HCT116 (cell line): ENCODE data around the gene ZNF441. TPM values are rescaled to one million over a fixed set of nuclear protein-coding genes. Genes with fewer than 3 reads are reported as not detected.

Experiments
- ATAC-seq: fragments of 200-7000 bp; cut with Tn5 transposase; 2 replicates; pipeline ENCODE4 v1.9.1; 2020; ENCODE audit warnings: mild to moderate bottlenecking, moderate library complexity
- BruUV-seq: library from RNA; stranded (reverse); fragments of 400-500 nt; replicated peaks from 2 replicates; lab custom pipeline; 2021; lab: Mats Ljungman, UMichigan
- CTCF ChIA-PET: fragments of 300-600 bp; sonication (Branson Sonifier 250); formaldehyde crosslinking; loops from one replicate; lab custom pipeline; 2021; ENCODE audit warnings: antibody characterized with exemption; lab: Charles Lee
- POLR2A ChIA-PET: fragments of 300-600, 350-600 bp; sonication (Branson Sonifier 250); formaldehyde crosslinking; loops from one replicate; lab custom pipeline; 2021; ENCODE audit warnings: antibody characterized with exemption; lab: Charles Lee
- RAD21 ChIA-PET, 2 experiments: fragments of 300-600 bp; sonication (Branson Sonifier 250); formaldehyde crosslinking; loops; one replicate each; lab custom pipeline; 2023; ENCODE audit warnings: low total read pairs in 2 of 2; ENCODE audit not compliant: uncharacterized antibody in 2 of 2, unreplicated experiment in 2 of 2, low non-redundant PET in 1 of 2; lab: Charles Lee
- DNase-seq: peaks from one replicate; pipeline ENCODE4 v3.0.0-alpha.2; 2010; ENCODE audit warnings: low read depth, low spot score
- H2AFZ ChIP-seq: fragments of 200-600 bp; shearing (Covaris generic), sonication (generic); 2 replicates; pipeline ENCODE4 v1.6.1; 2017; ENCODE audit warnings: low read depth, mixed run types, mixed read lengths, antibody characterized with exemption, low read length; ENCODE audit not compliant: poor library complexity, severe bottlenecking
- H3K27ac ChIP-seq: 2 replicates; pipeline ENCODE4 v1.5.1; 2012; ENCODE audit warnings: low read depth, low read length
- H3K27me3 ChIP-seq: fragments of 200-600 bp; sonication (generic); 2 replicates; pipeline ENCODE4 v1.6.1; 2016; ENCODE audit warnings: mixed run types, low read length, mixed read lengths; ENCODE audit not compliant: insufficient read depth
- H3K36me3 ChIP-seq, 2 experiments: fragments of 200-500 bp in 1 of 2; fragments of 200-600 bp in 1 of 2; sonication (Bioruptor generic) in 1 of 2; sonication (generic) in 1 of 2; 2 replicates each; pipeline versions ENCODE4 v1.5.1 to v1.6.1; 2014 to 2016; ENCODE audit warnings: low read length in 2 of 2, inconsistent platforms in 1 of 2, mixed read lengths in 1 of 2, mixed run types in 1 of 2; ENCODE audit not compliant: insufficient read depth in 2 of 2, control insufficient read depth in 1 of 2
- H3K4me1 ChIP-seq, 2 experiments: fragments of 200-600 bp in 1 of 2; sonication (generic) in 1 of 2; 2 replicates each; pipeline versions ENCODE4 v1.5.1 to v1.6.1; 2012 to 2017; ENCODE audit warnings: low read length in 2 of 2, inconsistent platforms in 1 of 2, mild to moderate bottlenecking in 1 of 2, mixed read lengths in 1 of 2, mixed run types in 1 of 2, moderate library complexity in 1 of 2; ENCODE audit not compliant: insufficient read depth in 2 of 2, control insufficient read depth in 1 of 2
- H3K4me2 ChIP-seq: fragments of 200-600 bp; sonication (generic); 2 replicates; pipeline ENCODE4 v1.6.1; 2017; ENCODE audit warnings: mixed run types, low read length, mixed read lengths
- H3K4me3 ChIP-seq, 2 experiments: fragments of 200-600 bp in 1 of 2; sonication (generic) in 1 of 2; replicated peaks in 1 of 2; 2 replicates each; pipeline ENCODE4 v1.5.1; 2011 to 2016; ENCODE audit warnings: low read length in 2 of 2, control low read depth in 1 of 2, low read depth in 1 of 2, mild to moderate bottlenecking in 1 of 2, mixed read lengths in 1 of 2, mixed run types in 1 of 2
- H3K79me2 ChIP-seq: fragments of 200-600 bp; sonication (generic); 2 replicates; pipeline ENCODE4 v1.6.1; 2017; ENCODE audit warnings: mild to moderate bottlenecking, mixed run types, low read length, moderate library complexity, mixed read lengths; ENCODE audit not compliant: insufficient read depth
- H3K9ac ChIP-seq: fragments of 200-600 bp; sonication (generic); 2 replicates; pipeline ENCODE4 v1.6.1; 2016; ENCODE audit warnings: low read length, mixed read lengths
- H3K9me2 ChIP-seq: fragments of 200-600 bp; sonication (generic), shearing (Covaris generic); 2 replicates; pipeline ENCODE4 v1.6.1; 2017; ENCODE audit warnings: mixed run types, mild to moderate bottlenecking, moderate library complexity; ENCODE audit not compliant: insufficient read depth
- H3K9me3 ChIP-seq, 2 experiments: fragments of 200-500 bp in 1 of 2; fragments of 200-600 bp in 1 of 2; sonication (Bioruptor generic) in 1 of 2; sonication (generic) in 1 of 2; 2 replicates each; pipeline ENCODE4 v1.6.1; 2014 to 2017; ENCODE audit warnings: low read length in 2 of 2, mixed read lengths in 2 of 2, inconsistent platforms in 1 of 2, low read depth in 1 of 2, mild to moderate bottlenecking in 1 of 2, mixed run types in 1 of 2, moderate library complexity in 1 of 2; ENCODE audit not compliant: control insufficient read depth in 1 of 2, insufficient read depth in 1 of 2
- H4K20me1 ChIP-seq: fragments of 200-600 bp; sonication (generic), shearing (Covaris generic); 2 replicates; pipeline ENCODE4 v1.6.1; 2017; ENCODE audit warnings: mixed run types, mild to moderate bottlenecking, moderate library complexity; ENCODE audit not compliant: insufficient read depth
- CTCF ChIP-seq, 3 experiments: fragments of 200-600 bp in 1 of 3; sonication (generic) in 1 of 3; IDR thresholded peaks in 2 of 3; conservative IDR thresholded peaks in 1 of 3; 2 replicates each; pipeline ENCODE4 v1.5.1; 2012 to 2017; ENCODE audit warnings: low read depth in 2 of 3, low read length in 2 of 3, antibody characterized with exemption in 1 of 3, borderline replicate concordance in 1 of 3, control low read depth in 1 of 3, mild to moderate bottlenecking in 1 of 3, mixed read lengths in 1 of 3, mixed run types in 1 of 3, moderate library complexity in 1 of 3; ENCODE audit not compliant: insufficient read depth in 1 of 3
- EGR1 ChIP-seq: IDR thresholded peaks from 2 replicates; pipeline ENCODE4 v1.6.1; 2012; ENCODE audit warnings: low read depth
- RAD21 ChIP-seq: IDR thresholded peaks from 2 replicates; pipeline ENCODE4 v1.6.1; 2012; ENCODE audit warnings: low read depth, mild to moderate bottlenecking
- intact Hi-C: fragments of 100-400 bp; cut with micrococcal nuclease; formaldehyde crosslinking; loops from 2 replicates; pipeline ENCODE4 v1.10.0; 2022
- total RNA-seq: library from RNA; stranded (reverse); gene quantifications from one replicate; pipeline ENCODE4 v1.2.1, GENCODE V29; 2021; ENCODE audit not compliant: unreplicated experiment

ZNF441 gene
- total RNA-seq, 1 experiment from 2014 or later, result 1.1 TPM

GRCh38 chr19:11797491-11797890 lies 30.7 kb downstream of the ZNF441 start:
- CTCF ChIA-PET, result interaction anchor here (0.6 to 1.0 kb wide), 5 partner anchors 14 to 191 kb away, joined by 3 to 5 read pairs (median 4); no protein-coding TSS in a partner anchor
- no peak overlapping the region for H2AFZ ChIP-seq

More at GRCh38 chr19:11797491-11797890, 30.7 kb downstream of the ZNF441 start:
- Histone ChIP-seq H3K27me3 (no peaks in the 10 kb centered on the region), H3K79me2 (no peaks in the 10 kb centered on the region), H3K9ac (no peak overlapping the region), H3K36me3 (no peaks in the 10 kb centered on the region), H3K9me2 (no peaks in the 10 kb centered on the region), H3K4me2 (no peak overlapping the region), H3K4me1 (no peaks in the 10 kb centered on the region), H3K4me3 (no peak overlapping the region), H3K27ac (no peak overlapping the region), H4K20me1 (no peaks in the 10 kb centered on the region), H3K9me3 (peaks cover 0 to 3% of the 10 kb centered on the region in 2 experiments; a peak in 1 of 4 replicates)
- peak; percentile 95 for ATAC-seq
- intact Hi-C loops, result loop anchor here (1.0 to 5.0 kb wide), 2 partner anchors 192 to 235 kb away; no protein-coding TSS in a partner anchor
- peak; percentile 36 for DNase-seq
- BruUV-seq, result no TSS peak
- RAD21 ChIA-PET, result interaction anchor here (0.6 to 0.8 kb wide), 3 partner anchors 191 to 343 kb away, joined by 3 read pairs; partner anchors contain the start of gene ZNF20 (in 1 of the 2)
- peak; percentile 72 for TF ChIP-seq RAD21
- peak; percentile 56 to 74 (median 72); a peak in 5 of 6 replicates for TF ChIP-seq CTCF (IDR thresholded peaks at IDR 0.05 in 2 of 3, conservative IDR thresholded peaks at IDR 0.05 in 1 of 3; ENCODE audit: borderline replicate concordance in 1 of 3, insufficient read depth in 1 of 3, low read depth in 2 of 3, low read length in 2 of 3)
- TF ChIP-seq EGR1, result no peak
- POLR2A ChIA-PET, result no interaction called here
